ENCODE data around the gene IL31RA. TPM values are rescaled to one million over a fixed set of nuclear protein-coding genes. Genes with fewer than 3 reads are reported as not detected.

Gene IL31RA
- total RNA-seq, 1 donor, result 0.43 TPM

- H3K4me3 ChIP-seq (ENCODE audit: low read depth, low read length), result no peak overlapping the region
- no peak for DNase-seq (ENCODE audit: low read depth)
- TF ChIP-seq, protein P1, sequence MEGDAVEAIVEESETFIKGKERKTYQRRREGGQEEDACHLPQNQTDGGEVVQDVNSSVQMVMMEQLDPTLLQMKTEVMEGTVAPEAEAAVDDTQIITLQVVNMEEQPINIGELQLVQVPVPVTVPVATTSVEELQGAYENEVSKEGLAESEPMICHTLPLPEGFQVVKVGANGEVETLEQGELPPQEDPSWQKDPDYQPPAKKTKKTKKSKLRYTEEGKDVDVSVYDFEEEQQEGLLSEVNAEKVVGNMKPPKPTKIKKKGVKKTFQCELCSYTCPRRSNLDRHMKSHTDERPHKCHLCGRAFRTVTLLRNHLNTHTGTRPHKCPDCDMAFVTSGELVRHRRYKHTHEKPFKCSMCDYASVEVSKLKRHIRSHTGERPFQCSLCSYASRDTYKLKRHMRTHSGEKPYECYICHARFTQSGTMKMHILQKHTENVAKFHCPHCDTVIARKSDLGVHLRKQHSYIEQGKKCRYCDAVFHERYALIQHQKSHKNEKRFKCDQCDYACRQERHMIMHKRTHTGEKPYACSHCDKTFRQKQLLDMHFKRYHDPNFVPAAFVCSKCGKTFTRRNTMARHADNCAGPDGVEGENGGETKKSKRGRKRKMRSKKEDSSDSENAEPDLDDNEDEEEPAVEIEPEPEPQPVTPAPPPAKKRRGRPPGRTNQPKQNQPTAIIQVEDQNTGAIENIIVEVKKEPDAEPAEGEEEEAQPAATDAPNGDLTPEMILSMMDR (IDR thresholded peaks at IDR 0.05; ENCODE audit: insufficient read depth, low read depth, low read length), result no peak
These were observed 52.1 kb downstream of the IL31RA start for GRCh38 chr5:55903121-55903701.

DNA sequence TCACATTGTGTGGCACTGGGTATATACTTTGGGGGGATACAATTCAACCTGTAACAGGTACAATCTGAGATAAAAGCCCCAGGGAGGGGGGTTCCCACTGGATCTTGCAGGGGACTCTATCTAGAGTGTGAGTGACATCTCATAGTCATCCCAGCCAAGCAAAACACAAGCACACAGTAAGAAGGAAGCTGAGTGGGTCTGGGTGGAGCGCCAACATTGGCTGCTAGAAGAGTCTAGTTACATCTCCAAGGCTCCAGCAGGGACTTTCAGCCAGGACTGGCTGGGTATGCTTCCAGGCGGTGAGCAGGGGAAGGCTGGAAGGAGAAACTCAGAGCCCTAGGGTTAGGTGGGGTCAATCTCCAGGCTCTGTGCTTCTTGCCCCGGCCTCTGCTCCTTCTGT lies 53.0 kb downstream of the IL31RA start:
- no peak for DNase-seq (ENCODE audit: low read depth)
- H3K4me3 ChIP-seq (ENCODE audit: low read depth, low read length), result no peak overlapping the region
- TF ChIP-seq, protein P1 (IDR thresholded peaks at IDR 0.05; ENCODE audit: insufficient read depth, low read depth, low read length), result no peak

DNA sequence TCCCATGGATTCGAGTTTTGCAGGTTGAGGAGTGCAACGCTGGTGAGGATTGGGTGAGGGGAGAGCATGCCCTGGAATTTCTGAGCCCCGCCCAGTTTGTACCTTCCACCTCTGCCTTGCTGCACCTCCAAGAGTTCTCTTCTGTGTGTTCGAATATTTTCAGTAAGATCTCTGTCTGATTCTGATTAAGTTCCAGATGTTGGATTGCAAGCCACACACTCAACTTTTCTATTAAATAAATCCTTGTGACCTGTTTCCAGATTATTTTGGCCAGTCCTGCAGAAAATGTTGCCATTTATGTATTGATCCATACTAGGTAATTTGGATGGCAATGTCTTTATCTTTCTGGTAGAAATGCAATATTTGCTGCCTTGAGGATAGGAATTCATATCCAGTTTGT lies 54.1 kb downstream of the IL31RA start:
- DNase-seq (ENCODE audit: low read depth), result no peak
- TF ChIP-seq, protein P1 (IDR thresholded peaks at IDR 0.05; ENCODE audit: insufficient read depth, low read depth, low read length), result no peak
- no peak overlapping the region for H3K4me3 ChIP-seq (ENCODE audit: low read depth, low read length)

GRCh38 chr5:55907927-55908326 lies 56.8 kb downstream of the IL31RA start:
- H3K4me3 ChIP-seq (ENCODE audit: low read depth, low read length), result no peak overlapping the region
- TF ChIP-seq, protein P1 (IDR thresholded peaks at IDR 0.05; ENCODE audit: insufficient read depth, low read depth, low read length), result no peak
- no peak for DNase-seq (ENCODE audit: low read depth)

- no peak for DNase-seq (ENCODE audit: low read depth)
- no peak overlapping the region for H3K4me3 ChIP-seq (ENCODE audit: low read depth, low read length)
- TF ChIP-seq, protein P1 (IDR thresholded peaks at IDR 0.05; ENCODE audit: insufficient read depth, low read depth, low read length), result no peak
These were observed 57.6 kb downstream of the IL31RA start for GRCh38 chr5:55908804-55909203.

DNA sequence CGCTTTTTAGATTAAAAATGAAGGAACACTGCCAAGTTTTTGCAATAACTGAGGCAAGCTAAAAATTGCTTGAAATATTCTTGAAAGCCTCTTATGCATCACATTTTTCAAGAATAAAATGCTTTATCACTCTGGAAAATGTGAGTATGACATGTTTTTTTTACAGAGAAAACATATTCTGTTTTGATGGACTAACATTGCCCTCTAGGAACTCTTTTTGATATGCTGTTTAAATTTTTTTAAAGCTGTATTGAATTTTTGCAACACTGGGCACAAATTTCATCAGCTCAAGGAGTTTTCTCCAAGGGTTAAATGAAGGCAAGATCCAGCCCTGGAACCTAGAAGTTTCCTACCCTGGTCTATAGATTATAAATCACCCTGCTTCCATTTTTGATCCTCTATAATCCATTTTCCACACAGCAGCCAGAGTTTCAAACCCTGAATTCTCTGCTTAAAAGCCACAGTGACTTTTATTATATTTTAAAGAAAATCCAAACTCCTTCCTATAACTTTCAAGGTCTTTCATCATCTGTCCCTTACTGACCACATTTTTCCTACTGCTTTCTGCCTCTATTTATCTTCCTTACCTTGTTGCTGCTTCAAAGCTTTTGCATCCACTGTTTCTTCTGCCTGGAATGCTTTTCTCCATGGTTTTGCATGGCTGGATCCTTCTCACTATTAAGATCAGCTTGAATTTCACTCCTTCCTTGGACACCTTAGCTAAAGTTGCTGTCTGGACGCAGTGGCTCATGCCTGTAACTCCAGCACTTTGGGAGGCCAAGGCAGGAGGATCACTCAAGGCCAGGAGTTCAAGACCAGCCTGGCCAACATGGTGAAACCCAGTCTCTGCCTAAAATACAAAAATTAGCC lies 60.9 kb downstream of the IL31RA start:
- DNase-seq (ENCODE audit: low read depth), result peak; percentile 30
- TF ChIP-seq, protein P1 (IDR thresholded peaks at IDR 0.05; ENCODE audit: insufficient read depth, low read depth, low read length), result no peak
- no peak overlapping the region for H3K4me3 ChIP-seq (ENCODE audit: low read depth, low read length)
